ENCODE results near the gene RPS16. TPM values are rescaled to one million over a fixed set of nuclear protein-coding genes. Genes with fewer than 3 reads are reported as not detected.

Gene RPS16
- total and polyA plus RNA-seq, 9 of the 15 experiments (the other 6 are each of a cell fraction or from before 2014, with no cell fraction given) = 82.6 to 3,671 (median 2,204) TPM

DNA sequence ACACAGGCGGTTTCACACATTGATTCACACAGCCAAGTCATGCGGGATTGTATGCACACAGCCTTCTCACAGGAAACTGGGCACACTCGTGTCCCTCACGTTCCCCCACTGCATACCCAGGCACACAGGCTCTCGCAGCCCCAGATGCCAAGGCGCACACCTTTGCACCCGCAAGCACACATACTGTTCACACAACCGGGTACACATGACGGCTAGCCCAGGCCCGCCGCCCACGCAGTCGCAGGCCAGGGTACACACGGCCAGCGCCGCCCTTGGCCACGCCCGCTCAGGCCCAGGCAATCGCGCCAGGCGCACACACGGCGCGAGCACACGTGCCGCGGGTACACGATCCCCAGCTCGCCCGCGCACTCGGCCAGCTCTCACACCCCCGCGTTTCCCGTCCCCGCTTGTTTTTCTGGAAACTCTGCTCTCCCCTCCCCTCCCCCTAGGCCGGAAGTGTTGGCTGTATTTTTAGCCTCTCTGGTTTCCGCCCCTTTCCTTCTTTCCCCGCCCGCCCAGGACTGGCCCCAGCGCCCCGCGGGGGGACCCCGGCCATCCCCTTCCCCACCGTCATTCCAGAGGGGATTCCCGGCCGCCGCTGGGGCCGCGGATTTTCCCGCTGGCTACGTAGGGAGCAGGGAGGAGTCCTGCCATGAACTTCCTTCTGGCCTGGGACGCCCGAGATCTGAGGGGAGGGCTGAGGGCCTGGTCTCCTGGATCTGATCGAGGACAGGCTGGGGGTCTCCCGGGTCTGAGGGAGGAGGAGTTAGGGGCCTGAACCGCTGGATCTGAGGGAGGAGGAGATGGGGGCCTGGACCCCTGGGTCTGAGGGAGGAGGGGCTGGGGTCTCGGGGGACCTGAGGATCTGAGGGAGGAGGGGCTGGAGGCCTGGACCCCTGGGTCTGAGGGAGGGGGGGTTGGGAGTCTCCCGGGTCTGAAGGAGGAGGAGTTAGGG, 33.1 kb downstream of the RPS16 start (continued):
- TF ChIP-seq, protein P1, sequence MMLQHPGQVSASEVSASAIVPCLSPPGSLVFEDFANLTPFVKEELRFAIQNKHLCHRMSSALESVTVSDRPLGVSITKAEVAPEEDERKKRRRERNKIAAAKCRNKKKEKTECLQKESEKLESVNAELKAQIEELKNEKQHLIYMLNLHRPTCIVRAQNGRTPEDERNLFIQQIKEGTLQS (IDR thresholded peaks at IDR 0.05) = no peak
- TF ChIP-seq, protein P1 (CRISPR knock-in tag; conservative IDR thresholded peaks at IDR 0.05) = no peak
- TF ChIP-seq NR2C1 (IDR thresholded peaks at IDR 0.05) = no peak
- TF ChIP-seq NR2C1 (tag; IDR thresholded peaks at IDR 0.05) = no peak
- no peak for TF ChIP-seq MCM5 (IDR thresholded peaks at IDR 0.05; ENCODE audit: low read depth)
- peak; percentile 66; the same call in 1 of the 2 replicates for TF ChIP-seq FOXP1 (CRISPR knock-in tag; IDR thresholded peaks at IDR 0.05)
- TF ChIP-seq, protein P2, sequence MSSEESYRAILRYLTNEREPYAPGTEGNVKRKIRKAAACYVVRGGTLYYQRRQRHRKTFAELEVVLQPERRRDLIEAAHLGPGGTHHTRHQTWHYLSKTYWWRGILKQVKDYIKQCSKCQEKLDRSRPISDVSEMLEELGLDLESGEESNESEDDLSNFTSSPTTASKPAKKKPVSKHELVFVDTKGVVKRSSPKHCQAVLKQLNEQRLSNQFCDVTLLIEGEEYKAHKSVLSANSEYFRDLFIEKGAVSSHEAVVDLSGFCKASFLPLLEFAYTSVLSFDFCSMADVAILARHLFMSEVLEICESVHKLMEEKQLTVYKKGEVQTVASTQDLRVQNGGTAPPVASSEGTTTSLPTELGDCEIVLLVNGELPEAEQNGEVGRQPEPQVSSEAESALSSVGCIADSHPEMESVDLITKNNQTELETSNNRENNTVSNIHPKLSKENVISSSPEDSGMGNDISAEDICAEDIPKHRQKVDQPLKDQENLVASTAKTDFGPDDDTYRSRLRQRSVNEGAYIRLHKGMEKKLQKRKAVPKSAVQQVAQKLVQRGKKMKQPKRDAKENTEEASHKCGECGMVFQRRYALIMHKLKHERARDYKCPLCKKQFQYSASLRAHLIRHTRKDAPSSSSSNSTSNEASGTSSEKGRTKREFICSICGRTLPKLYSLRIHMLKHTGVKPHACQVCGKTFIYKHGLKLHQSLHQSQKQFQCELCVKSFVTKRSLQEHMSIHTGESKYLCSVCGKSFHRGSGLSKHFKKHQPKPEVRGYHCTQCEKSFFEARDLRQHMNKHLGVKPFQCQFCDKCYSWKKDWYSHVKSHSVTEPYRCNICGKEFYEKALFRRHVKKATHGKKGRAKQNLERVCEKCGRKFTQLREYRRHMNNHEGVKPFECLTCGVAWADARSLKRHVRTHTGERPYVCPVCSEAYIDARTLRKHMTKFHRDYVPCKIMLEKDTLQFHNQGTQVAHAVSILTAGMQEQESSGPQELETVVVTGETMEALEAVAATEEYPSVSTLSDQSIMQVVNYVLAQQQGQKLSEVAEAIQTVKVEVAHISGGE (CRISPR knock-in tag; IDR thresholded peaks at IDR 0.05) = peak in 1 of 3 experiments; percentile 55; a peak in 2 of 6 replicates
- no peak for TF ChIP-seq ZNF778 (CRISPR knock-in tag; IDR thresholded peaks at IDR 0.05)
- TF ChIP-seq ATF1 (CRISPR knock-in tag; IDR thresholded peaks at IDR 0.05) = no peak
- peak; percentile 41; the same call in 1 of the 2 replicates for TF ChIP-seq ATF1 (tag; IDR thresholded peaks at IDR 0.05)
- 0 out of 2 replicates have a peak, but pooled peaks have one; percentile 41 for TF ChIP-seq RAD51 (IDR thresholded peaks at IDR 0.05; ENCODE audit: borderline replicate concordance, low read depth)
- peak; percentile 89 for TF ChIP-seq GATAD2A (IDR thresholded peaks at IDR 0.05)
- peak; percentile 96 for TF ChIP-seq L3MBTL2 (IDR thresholded peaks at IDR 0.05)
- TF ChIP-seq, protein P3, sequence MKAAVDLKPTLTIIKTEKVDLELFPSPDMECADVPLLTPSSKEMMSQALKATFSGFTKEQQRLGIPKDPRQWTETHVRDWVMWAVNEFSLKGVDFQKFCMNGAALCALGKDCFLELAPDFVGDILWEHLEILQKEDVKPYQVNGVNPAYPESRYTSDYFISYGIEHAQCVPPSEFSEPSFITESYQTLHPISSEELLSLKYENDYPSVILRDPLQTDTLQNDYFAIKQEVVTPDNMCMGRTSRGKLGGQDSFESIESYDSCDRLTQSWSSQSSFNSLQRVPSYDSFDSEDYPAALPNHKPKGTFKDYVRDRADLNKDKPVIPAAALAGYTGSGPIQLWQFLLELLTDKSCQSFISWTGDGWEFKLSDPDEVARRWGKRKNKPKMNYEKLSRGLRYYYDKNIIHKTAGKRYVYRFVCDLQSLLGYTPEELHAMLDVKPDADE (conservative IDR thresholded peaks at IDR 0.05; ENCODE audit: control insufficient read depth, low read depth, low read length) = peak; percentile 87
- TF ChIP-seq SAFB (IDR thresholded peaks at IDR 0.05; ENCODE audit: borderline replicate concordance, low read depth, low read length) = peak; percentile 90
- TF ChIP-seq, protein P4, sequence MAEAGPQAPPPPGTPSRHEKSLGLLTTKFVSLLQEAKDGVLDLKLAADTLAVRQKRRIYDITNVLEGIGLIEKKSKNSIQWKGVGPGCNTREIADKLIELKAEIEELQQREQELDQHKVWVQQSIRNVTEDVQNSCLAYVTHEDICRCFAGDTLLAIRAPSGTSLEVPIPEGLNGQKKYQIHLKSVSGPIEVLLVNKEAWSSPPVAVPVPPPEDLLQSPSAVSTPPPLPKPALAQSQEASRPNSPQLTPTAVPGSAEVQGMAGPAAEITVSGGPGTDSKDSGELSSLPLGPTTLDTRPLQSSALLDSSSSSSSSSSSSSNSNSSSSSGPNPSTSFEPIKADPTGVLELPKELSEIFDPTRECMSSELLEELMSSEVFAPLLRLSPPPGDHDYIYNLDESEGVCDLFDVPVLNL (CRISPR knock-in tag; IDR thresholded peaks at IDR 0.05; ENCODE audit: low read depth) = no peak; the same call in 1 of the 2 replicates
- TF ChIP-seq PML (IDR thresholded peaks at IDR 0.05; ENCODE audit: low read length) = peak; percentile 49; the same call in 1 of the 2 replicates
- TF ChIP-seq ELF2 (CRISPR knock-in tag; IDR thresholded peaks at IDR 0.05) = peak; percentile 78; the same call in 1 of the 2 replicates
- peak; percentile 73; the same call in 1 of the 2 replicates for TF ChIP-seq SP1 (CRISPR knock-in tag; IDR thresholded peaks at IDR 0.05)

Data from K562 (cell line).